Prostate gland (tissue), 2 donors: ENCODE data around the gene ZNF836.

Source experiments
- CTCF ChIP-seq, 4 experiments: fragments of 200-600 bp in 2 of 4; fragments of 450-650 bp in 2 of 4; sonication (generic) in 2 of 4; IDR thresholded peaks; 1 replicate in 3 of 4; 2 replicates in 1 of 4; pipeline ENCODE4 v1.5.1; 2016 to 2019; ENCODE audit warnings: antibody characterized with exemption in 4 of 4, mild to moderate bottlenecking in 2 of 4, moderate library complexity in 2 of 4
- POLR2AphosphoS5 ChIP-seq: sonication (generic); formaldehyde crosslinking; IDR thresholded peaks from one replicate; pipeline ENCODE4 v1.6.1; 2017; ENCODE audit warnings: antibody characterized with exemption

GRCh38 chr19:52212572-52213255, 41.3 kb upstream of the ZNF836 start:
- TF ChIP-seq POLR2AphosphoS5 (no peak), CTCF (IDR thresholded peaks at IDR 0.05) (no peak)
